Kidney (tissue), 22 donors: ENCODE measurements around the gene MSMP. TPM values are rescaled to one million over a fixed set of nuclear protein-coding genes. Genes with fewer than 3 reads are reported as not detected.
A peak's percentile ranks its signal among the peaks of the same experiment; 100 is the strongest.

ENCODE experiments used
- DNase-seq, 5 donors: peaks; one replicate each; pipeline ENCODE4 v3.0.0-alpha.2; 2013 to 2020
- FAIRE-seq: peaks from 2 replicates; lab custom pipeline; 2012; peaks lifted over from hg19 to GRCh38; lab: Jason Lieb, UNC
- H3K27ac ChIP-seq, 2 donors: one replicate each; pipeline ENCODE4 v1.7.0; 2013; ENCODE audit warnings: low read depth in 2 of 2, low read length in 2 of 2, inconsistent platforms in 1 of 2
- H3K27me3 ChIP-seq: one replicate; pipeline ENCODE4 v1.7.1; 2013; ENCODE audit warnings: low read length, inconsistent platforms; ENCODE audit not compliant: control insufficient read depth, insufficient read depth
- H3K36me3 ChIP-seq, 3 donors: one replicate each; pipeline versions ENCODE4 v1.7.0 to v1.7.1; 2013; ENCODE audit warnings: low read length in 3 of 3, control low read depth in 1 of 3, inconsistent platforms in 1 of 3; ENCODE audit not compliant: insufficient read depth in 3 of 3, control insufficient read depth in 2 of 3
- H3K4me1 ChIP-seq, 3 donors: one replicate each; pipeline versions ENCODE4 v1.7.0 to v1.7.1; 2013; ENCODE audit warnings: low read length in 3 of 3, inconsistent platforms in 1 of 3, low read depth in 1 of 3; ENCODE audit not compliant: control insufficient read depth in 2 of 3, insufficient read depth in 2 of 3
- H3K4me3 ChIP-seq, 3 donors: one replicate each; pipeline versions ENCODE4 v1.7.0 to v1.8.1; 2013; ENCODE audit warnings: low read length in 3 of 3, control low read depth in 1 of 3, inconsistent platforms in 1 of 3
- H3K9ac ChIP-seq, 3 donors: one replicate each; pipeline versions ENCODE4 v1.7.0 to v1.7.1; 2013; ENCODE audit warnings: low read length in 3 of 3, control low read depth in 1 of 3, inconsistent platforms in 1 of 3
- H3K9me3 ChIP-seq, 3 donors: one replicate each; pipeline versions ENCODE4 v1.7.0 to v1.7.1; 2013; ENCODE audit warnings: low read length in 3 of 3, control low read depth in 1 of 3, inconsistent platforms in 1 of 3; ENCODE audit not compliant: control insufficient read depth in 2 of 3, insufficient read depth in 1 of 3
- CTCF ChIP-seq: IDR thresholded peaks from 3 replicates; pipeline ENCODE4 v1.5.1; 2012; ENCODE audit warnings: mild to moderate bottlenecking, moderate library complexity, borderline replicate concordance; ENCODE audit not compliant: insufficient read depth; ENCODE audit errors: extremely low read depth
- intact Hi-C: fragments of 100-400 bp; cut with DNase I; formaldehyde crosslinking; loops from one replicate; pipeline ENCODE4 v1.11.1; 2022
- long read RNA-seq, 10 donors: library from polyadenylated mRNA in 1 of 10; unstranded in 1 of 10; transcript quantifications; one replicate each; pipeline ENCODE4 v2.0.0 and lab custom pipeline, GENCODE V29; 2021 to 2026
- polyA plus RNA-seq: library from polyadenylated mRNA; stranded (reverse); fragments of 350-450 nt; fragmentation: Illumina TruSeq; extraction: RNeasy Lipid Tissue Mini Kit (QIAGEN cat#74804); gene quantifications from one replicate; pipeline ENCODE4 v1.2.3, GENCODE V29; 2014; ENCODE audit warnings: low read depth, low replicate concordance; ENCODE audit not compliant: insufficient read depth
- total RNA-seq: library from RNA; stranded (reverse); fragmentation: NEBNext Ultra II Directional; extraction: Animal tissue kit (Norgen Biotek cat#: 25700); gene quantifications from one replicate; pipeline ENCODE4 v1.2.1, GENCODE V29; 2021
- donor health status: control.
- donor health status: control.
- donor health status: control.
- donor health status: control.
- donor health status: control.
- donor health status: DM: yes; HTN: yes; CAD: no.
- donor health status: Normal renal cell carcinoma (clear cell type).

Gene MSMP, protein sequence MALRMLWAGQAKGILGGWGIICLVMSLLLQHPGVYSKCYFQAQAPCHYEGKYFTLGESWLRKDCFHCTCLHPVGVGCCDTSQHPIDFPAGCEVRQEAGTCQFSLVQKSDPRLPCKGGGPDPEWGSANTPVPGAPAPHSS
- 0.47 TPM for total RNA-seq
- polyA plus RNA-seq, result not detected
- long read RNA-seq, donor 1, result 0 reads
- long read RNA-seq, donor 2, result 0 reads
- long read RNA-seq, donor 3, result 0 reads
- long read RNA-seq, donor 4, partial matches to known transcripts, result 18 of 18 reads
- long read RNA-seq, donor 4, other reads (novel, unspliced or antisense), result 0 of 18 reads
- long read RNA-seq, donor 5, result 0 reads
- long read RNA-seq, donor 6, result 0 reads
- long read RNA-seq, donor 7, partial matches to known transcripts, result 0 of 1 reads
- long read RNA-seq, donor 7, other reads (novel, unspliced or antisense), result 0 of 1 reads
- long read RNA-seq, donor 8, result 0 reads
- long read RNA-seq, donor 9, result 0 reads
- long read RNA-seq, donor 10, partial matches to known transcripts, result 58 of 58 reads
- long read RNA-seq, donor 10, other reads (novel, unspliced or antisense), result 0 of 58 reads

DNA sequence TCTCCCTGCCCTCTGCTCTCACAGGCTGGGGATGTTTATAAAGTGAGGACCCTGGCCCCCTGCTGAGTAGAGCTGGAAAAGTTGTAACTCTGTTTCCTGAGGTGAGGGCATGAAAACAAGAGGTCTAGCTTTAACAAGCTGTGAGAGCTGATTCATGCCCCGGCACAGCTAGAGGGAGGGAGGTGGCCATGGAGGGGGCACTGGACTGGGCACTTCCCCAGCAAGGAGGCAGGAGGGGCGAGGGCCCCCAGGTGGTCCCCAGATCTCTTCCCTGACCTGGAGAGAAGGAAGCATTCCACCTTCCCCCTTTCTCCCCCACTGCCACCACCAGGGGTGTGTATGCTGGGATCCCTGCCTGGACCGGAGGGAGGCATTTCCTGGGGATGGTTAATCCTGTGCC, at the start of gene MSMP:
Gene MSMP (minus strand): TSS at position 13 of the 400 bp plus-strand sequence. CDS start 147 bp downstream, outside the sequence.
- FAIRE-seq, result no peak
- no peak for TF ChIP-seq CTCF
- Histone ChIP-seq H3K4me3 (no peak within 1 kb of the TSS), H3K4me1 (peaks cover 0 to 19% (median 4%) of the 10 kb centered on the region in 3 donors), H3K9ac (no peak within 1 kb of the TSS), H3K27me3 (no peaks in the 10 kb centered on the region), H3K9me3 (no peaks in the 10 kb centered on the region), H3K36me3 (peaks cover 11 to 38% (median 31%) of the 10 kb centered on the region in 3 donors), H3K27ac (no peak within 1 kb of the TSS)
- DNase-seq, result no peak
- intact Hi-C loops, result no loop called here

GRCh38 chr9:35801328-35802128, 47.5 kb upstream of the MSMP start:
- no peaks in the 10 kb centered on the region for H3K4me1 ChIP-seq
- no peak overlapping the region for H3K27ac ChIP-seq
- FAIRE-seq (no peak), DNase-seq (peak in 3 of 5 donors; percentile 30 to 44 (median 40))
- peaks cover 0 to 15% (median 2%) of the 10 kb centered on the region in 3 donors for H3K36me3 ChIP-seq
- H3K27me3 ChIP-seq, result no peaks in the 10 kb centered on the region
- no peak for TF ChIP-seq CTCF
- H3K9me3 ChIP-seq, result no peaks in the 10 kb centered on the region
- intact Hi-C loops, result no loop called here
- no peak overlapping the region for H3K4me3 ChIP-seq
- H3K9ac ChIP-seq, result no peak overlapping the region

DNA sequence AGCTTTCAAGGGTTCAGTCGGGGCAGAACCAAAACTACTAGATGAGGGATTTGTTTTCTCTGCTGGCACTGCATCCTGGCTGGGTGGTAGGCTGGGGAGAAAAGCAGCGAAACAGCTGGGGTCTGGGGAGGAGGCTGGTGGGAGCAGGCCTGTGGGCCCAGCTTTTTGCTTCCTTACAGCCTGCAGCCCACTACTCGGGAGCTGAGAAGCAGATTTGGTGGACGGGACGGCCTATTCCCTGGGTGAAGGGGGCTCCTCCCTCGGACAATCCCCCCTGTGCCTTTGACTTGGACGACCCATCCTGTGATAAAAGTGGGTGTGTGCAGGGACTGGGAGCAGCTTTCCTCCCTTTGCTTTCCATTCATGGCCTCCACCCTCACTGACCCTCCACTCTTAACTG, 46.5 kb upstream of the MSMP start:
- FAIRE-seq (no peak), DNase-seq (no peak)
- intact Hi-C loops, result no loop called here
- peaks cover 0 to 11% (median 2%) of the 10 kb centered on the region in 3 donors for H3K36me3 ChIP-seq
- H3K9ac ChIP-seq, result no peak overlapping the region
- no peak overlapping the region for H3K27ac ChIP-seq
- H3K4me3 ChIP-seq, result no peak overlapping the region
- H3K9me3 ChIP-seq, result no peaks in the 10 kb centered on the region
- H3K4me1 ChIP-seq, result no peaks in the 10 kb centered on the region
- H3K27me3 ChIP-seq, result no peaks in the 10 kb centered on the region
- TF ChIP-seq CTCF, result no peak
